ENCODE measurements around the gene SCN1A.

Gene SCN1A

DNA sequence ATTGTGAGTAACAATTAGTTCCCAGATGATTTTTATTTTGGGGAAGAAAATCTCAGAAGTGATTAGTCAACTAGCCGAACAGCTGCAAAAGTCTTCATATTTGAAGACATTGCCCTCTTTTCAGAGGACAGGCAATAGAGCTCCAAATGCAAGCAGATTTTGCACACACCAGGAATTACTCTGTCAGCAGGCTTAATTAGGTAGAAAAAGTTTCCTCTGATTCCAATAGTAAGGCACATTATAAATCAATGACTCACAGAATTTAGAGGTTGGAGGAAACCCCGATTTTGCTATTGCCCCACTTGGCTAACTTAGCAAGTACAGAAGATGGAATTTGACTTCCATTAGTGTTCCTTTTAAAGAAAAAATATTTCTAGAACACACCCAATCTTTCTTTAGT lies 30.7 kb upstream of the SCN1A start:
- no peak overlapping the region for H3K4me3 ChIP-seq (replicated peaks; ENCODE audit: low read depth, low read length)
- DNase-seq (ENCODE audit: extremely low read depth, low read depth) = no peak
- TF ChIP-seq, protein P1, sequence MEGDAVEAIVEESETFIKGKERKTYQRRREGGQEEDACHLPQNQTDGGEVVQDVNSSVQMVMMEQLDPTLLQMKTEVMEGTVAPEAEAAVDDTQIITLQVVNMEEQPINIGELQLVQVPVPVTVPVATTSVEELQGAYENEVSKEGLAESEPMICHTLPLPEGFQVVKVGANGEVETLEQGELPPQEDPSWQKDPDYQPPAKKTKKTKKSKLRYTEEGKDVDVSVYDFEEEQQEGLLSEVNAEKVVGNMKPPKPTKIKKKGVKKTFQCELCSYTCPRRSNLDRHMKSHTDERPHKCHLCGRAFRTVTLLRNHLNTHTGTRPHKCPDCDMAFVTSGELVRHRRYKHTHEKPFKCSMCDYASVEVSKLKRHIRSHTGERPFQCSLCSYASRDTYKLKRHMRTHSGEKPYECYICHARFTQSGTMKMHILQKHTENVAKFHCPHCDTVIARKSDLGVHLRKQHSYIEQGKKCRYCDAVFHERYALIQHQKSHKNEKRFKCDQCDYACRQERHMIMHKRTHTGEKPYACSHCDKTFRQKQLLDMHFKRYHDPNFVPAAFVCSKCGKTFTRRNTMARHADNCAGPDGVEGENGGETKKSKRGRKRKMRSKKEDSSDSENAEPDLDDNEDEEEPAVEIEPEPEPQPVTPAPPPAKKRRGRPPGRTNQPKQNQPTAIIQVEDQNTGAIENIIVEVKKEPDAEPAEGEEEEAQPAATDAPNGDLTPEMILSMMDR (IDR thresholded peaks at IDR 0.05; ENCODE audit: low read depth, low read length, missing control alignments) = no peak

DNA sequence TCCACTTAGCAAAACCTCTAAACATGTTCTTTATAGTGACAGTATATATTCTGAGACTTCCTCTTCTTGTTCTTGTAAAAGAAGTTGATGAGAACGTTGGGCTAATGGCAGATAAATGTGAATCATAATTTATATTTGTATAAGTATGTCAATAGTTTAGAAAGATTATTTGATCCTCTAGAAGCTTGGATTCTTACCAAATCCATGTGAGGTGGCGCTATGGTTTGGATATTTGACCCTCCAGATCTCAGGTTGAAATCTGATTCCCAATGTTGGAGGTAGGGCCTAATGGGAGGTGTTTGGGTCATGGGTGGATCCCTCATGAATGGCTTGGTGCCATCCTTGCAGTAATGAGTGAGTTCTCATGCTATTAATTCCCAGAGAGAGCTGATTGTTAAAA lies 29.8 kb upstream of the SCN1A start:
- TF ChIP-seq, protein P1 (IDR thresholded peaks at IDR 0.05; ENCODE audit: low read depth, low read length, missing control alignments) = no peak
- no peak for DNase-seq (ENCODE audit: extremely low read depth, low read depth)
- H3K4me3 ChIP-seq (replicated peaks; ENCODE audit: low read depth, low read length) = no peak overlapping the region

- no peak for DNase-seq (ENCODE audit: extremely low read depth, low read depth)
- TF ChIP-seq, protein P1 (IDR thresholded peaks at IDR 0.05; ENCODE audit: low read depth, low read length, missing control alignments) = no peak
- H3K4me3 ChIP-seq (replicated peaks; ENCODE audit: low read depth, low read length) = no peak overlapping the region
Observed at GRCh38 chr2:166156985-166157490, 29.2 kb upstream of the SCN1A start.

GRCh38 chr2:166155589-166155988 lies 27.8 kb upstream of the SCN1A start:
- TF ChIP-seq, protein P1 (IDR thresholded peaks at IDR 0.05; ENCODE audit: low read depth, low read length, missing control alignments) = no peak
- DNase-seq (ENCODE audit: extremely low read depth, low read depth) = no peak

DNA sequence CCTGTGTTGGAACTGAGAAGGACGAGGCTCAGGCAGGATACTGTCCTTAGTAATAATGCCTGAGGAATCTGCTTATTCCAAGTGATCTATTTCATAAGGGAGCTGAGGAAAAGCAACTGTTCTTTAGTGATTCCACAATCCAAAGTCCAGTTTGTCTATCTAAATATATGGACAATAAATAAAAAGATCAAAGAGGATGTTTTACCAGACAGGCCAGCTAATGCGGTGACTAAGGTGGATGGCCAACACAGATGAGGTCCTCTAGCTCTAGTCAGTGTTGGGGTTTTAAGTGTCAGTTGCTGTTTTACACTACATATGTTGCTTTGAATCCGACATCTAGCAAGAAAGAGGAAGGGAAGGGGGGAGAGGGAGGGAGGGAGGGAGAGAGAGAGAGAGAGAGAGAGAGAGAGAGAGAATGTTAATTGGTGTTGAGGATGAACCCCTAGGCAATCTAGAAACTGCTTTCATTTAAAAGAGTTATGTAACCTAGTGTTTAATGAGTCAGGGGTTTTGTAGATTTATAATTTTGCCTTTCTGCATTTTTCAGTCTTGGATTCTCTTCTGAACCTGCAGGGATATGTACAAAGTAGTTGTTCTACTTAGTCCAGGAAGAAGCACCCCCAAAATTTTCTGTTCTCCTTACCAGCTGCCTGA lies 27.0 kb upstream of the SCN1A start:
- no peak overlapping the region for H3K4me3 ChIP-seq (replicated peaks; ENCODE audit: low read depth, low read length)
- TF ChIP-seq, protein P1 (IDR thresholded peaks at IDR 0.05; ENCODE audit: low read depth, low read length, missing control alignments) = no peak
- DNase-seq (ENCODE audit: extremely low read depth, low read depth) = no peak

More at GRCh38 chr2:166155589-166155988, 27.8 kb upstream of the SCN1A start:
- no peak overlapping the region for H3K4me3 ChIP-seq (replicated peaks; ENCODE audit: low read depth, low read length)

DNA sequence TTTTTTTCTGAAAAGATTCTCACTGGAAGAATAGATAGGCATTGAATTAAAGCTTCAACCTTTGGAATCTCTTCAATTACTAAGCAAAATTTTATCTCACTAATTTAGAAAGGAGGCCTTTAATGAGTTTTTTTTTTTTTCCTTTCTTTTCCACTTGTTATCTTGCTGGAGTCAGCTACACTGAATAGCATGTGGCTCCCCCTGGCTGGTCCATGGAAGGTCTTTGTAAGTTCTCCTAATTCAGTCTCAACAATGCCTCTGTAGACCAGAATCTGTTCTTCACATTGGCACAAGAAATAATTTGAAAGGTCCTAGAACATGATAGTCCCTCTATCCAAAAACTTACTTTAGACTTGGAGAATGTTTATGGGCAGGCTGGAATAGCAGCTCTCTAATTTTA lies 24.2 kb upstream of the SCN1A start:
- no peak for DNase-seq (ENCODE audit: extremely low read depth, low read depth)
- TF ChIP-seq, protein P1 (IDR thresholded peaks at IDR 0.05; ENCODE audit: low read depth, low read length, missing control alignments) = no peak
- H3K4me3 ChIP-seq (replicated peaks; ENCODE audit: low read depth, low read length) = no peak overlapping the region
